ENCODE measurements around the gene DRAXIN. TPM values are rescaled to one million over a fixed set of nuclear protein-coding genes. Genes with fewer than 3 reads are reported as not detected.

The DRAXIN gene
- total RNA-seq, 1 experiment from 2014 or later: 20.5 TPM

- Histone ChIP-seq H2AK5ac (ENCODE audit: insufficient read length, low read length) (no peak overlapping the region), H3K79me2 (ENCODE audit: insufficient read depth, low read length) (no peaks in the 10 kb centered on the region), H3K79me1 (ENCODE audit: insufficient read depth, low read depth, low read length, poor library complexity, severe bottlenecking) (no peaks in the 10 kb centered on the region), H2BK12ac (ENCODE audit: insufficient read length, low read depth, low read length) (no peak overlapping the region), H2BK5ac (ENCODE audit: insufficient read length, low read length) (no peak overlapping the region), H3K56ac (ENCODE audit: insufficient read length, low read depth, low read length) (no peak overlapping the region), H3K18ac (ENCODE audit: insufficient read length, low read depth, low read length) (no peak overlapping the region), H3K23ac (ENCODE audit: insufficient read length, low read depth, low read length) (no peak overlapping the region), H3K14ac (ENCODE audit: insufficient read depth, low read length) (no peak overlapping the region), H3T11ph (ENCODE audit: low read length) (no peak overlapping the region), H3K4ac (ENCODE audit: low read depth, low read length) (no peak overlapping the region), H2AFZ (ENCODE audit: low read length) (no peak overlapping the region), H4K8ac (replicated peaks; ENCODE audit: insufficient read length, low read depth, low read length) (no peak overlapping the region), H3K9me3 (ENCODE audit: control insufficient read depth, low read depth, low read length) (no peaks in the 10 kb centered on the region), H4K20me1 (ENCODE audit: control insufficient read depth, insufficient read depth, insufficient read length) (no peaks in the 10 kb centered on the region), H2BK120ac (ENCODE audit: low read depth, low read length, poor library complexity, severe bottlenecking) (no peak overlapping the region), H3K23me2 (ENCODE audit: insufficient read length, low read depth, low read length, poor library complexity, severe bottlenecking) (peaks cover 3% of the 10 kb centered on the region), H4K91ac (ENCODE audit: insufficient read length, low read depth, low read length) (no peak overlapping the region), H3K27ac (ENCODE audit: insufficient read length, low read depth, low read length) (no peak overlapping the region), H2BK15ac (ENCODE audit: low read depth, low read length) (no peak overlapping the region), H3K27me3 (ENCODE audit: insufficient read depth, low read length) (no peaks in the 10 kb centered on the region; the same call in 1 of the 2 replicates), H4K5ac (ENCODE audit: insufficient read length, low read depth, low read length) (no peak overlapping the region), H3K9ac (ENCODE audit: extremely low read depth, insufficient read length, low read length) (no peak overlapping the region), H2BK20ac (ENCODE audit: low read depth, low read length, poor library complexity, severe bottlenecking) (no peak overlapping the region), H3K4me1 (ENCODE audit: insufficient read depth, low read length) (no peaks in the 10 kb centered on the region), H3K4me2 (ENCODE audit: insufficient read depth, insufficient read length, low read length) (peak overlapping the region; percentile 29)
- H3K4me3 Mint-ChIP-seq: no peak overlapping the region; a peak in 2 of 5 replicates
- TF ChIP-seq CTCF (conservative IDR thresholded peaks at IDR 0.05): no peak
- peaks cover 18 to 28% of the 10 kb centered on the region in 2 experiments for H3K4me1 Mint-ChIP-seq
- H3K36me3 Mint-ChIP-seq (ENCODE audit: insufficient read depth in 1 of 3, low read depth in 3 of 3): no peaks in the 10 kb centered on the region; a peak in 1 of 7 replicates
- WGBS (ENCODE audit: extremely low coverage, insufficient read length, low lambda C conversion rate): no CpG with 5 or more reads among the region's 9 CpGs
- H3K27ac Mint-ChIP-seq: no peak overlapping the region
- no peak for DNase-seq
- H3K27me3 Mint-ChIP-seq (ENCODE audit: low read depth): peaks cover 45% of the 10 kb centered on the region
- H3K9me3 Mint-ChIP-seq: no peaks in the 10 kb centered on the region; a peak in 1 of 5 replicates
These were observed 42.3 kb upstream of the DRAXIN start for GRCh38 chr1:11649237-11649623.

All from H9 (cell line).